ENCODE data around the gene STAT5B.

The STAT5B gene

DNA sequence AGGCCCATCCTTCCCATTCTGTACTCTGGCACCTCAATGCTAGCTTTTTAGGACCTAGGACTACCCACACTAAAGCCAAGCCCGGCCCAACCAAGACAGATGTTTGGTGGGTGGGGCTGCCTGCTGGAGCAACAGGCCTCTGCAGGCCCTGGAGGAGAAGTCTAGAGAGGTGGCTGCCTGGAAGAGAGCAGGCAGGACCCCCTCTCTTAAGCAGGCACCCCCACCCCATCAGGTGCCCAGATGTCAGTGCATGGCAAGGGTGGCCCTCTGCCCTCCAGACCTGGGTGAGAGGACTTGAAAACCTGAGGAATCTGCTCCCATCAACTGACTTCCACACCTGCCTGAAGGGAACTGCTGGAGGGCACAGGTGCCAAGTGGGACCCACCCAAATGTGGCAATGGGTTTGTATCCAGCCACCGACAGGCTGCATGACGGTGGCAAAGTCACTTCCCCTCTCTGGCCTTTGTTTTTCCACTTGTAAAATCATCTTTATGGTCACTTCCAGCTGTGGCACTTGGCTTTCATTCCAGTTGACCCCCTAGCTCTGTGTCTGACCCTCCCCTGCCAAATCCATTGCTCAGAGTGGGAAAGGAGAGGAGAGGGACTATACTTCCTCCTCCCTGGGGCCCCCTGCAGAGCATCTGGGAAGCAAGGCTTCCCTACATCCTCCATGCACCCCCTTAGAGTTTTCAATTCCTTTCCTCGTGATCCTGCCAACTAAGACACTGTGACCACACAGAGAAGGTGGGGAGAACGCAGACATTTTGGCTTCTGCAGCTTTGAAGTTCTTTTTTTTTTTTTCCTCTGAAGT is 10.4 kb upstream of the STAT5B start:
- TF ChIP-seq TCF12 (IDR thresholded peaks at IDR 0.05; ENCODE audit: low read depth) (no peak), FOXM1 (IDR thresholded peaks at IDR 0.05; ENCODE audit: borderline replicate concordance, low read depth) (no peak), EP300 (IDR thresholded peaks at IDR 0.05; ENCODE audit: borderline replicate concordance) (no peak), ZBTB7A (IDR thresholded peaks at IDR 0.05; ENCODE audit: low read depth) (no peak), MAX (IDR thresholded peaks at IDR 0.05) (no peak), NFIC (IDR thresholded peaks at IDR 0.05) (no peak), TEAD4 (IDR thresholded peaks at IDR 0.05) (no peak), CREB1 (IDR thresholded peaks at IDR 0.05; ENCODE audit: low read depth) (no peak), TAF1 (IDR thresholded peaks at IDR 0.05; ENCODE audit: low read depth) (no peak), EGR1 (IDR thresholded peaks at IDR 0.05) (no peak), RAD21 (IDR thresholded peaks at IDR 0.05; ENCODE audit: low read depth) (no peak)
- TF ChIP-seq, protein P1, sequence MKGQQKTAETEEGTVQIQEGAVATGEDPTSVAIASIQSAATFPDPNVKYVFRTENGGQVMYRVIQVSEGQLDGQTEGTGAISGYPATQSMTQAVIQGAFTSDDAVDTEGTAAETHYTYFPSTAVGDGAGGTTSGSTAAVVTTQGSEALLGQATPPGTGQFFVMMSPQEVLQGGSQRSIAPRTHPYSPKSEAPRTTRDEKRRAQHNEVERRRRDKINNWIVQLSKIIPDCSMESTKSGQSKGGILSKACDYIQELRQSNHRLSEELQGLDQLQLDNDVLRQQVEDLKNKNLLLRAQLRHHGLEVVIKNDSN (IDR thresholded peaks at IDR 0.05) = no peak

DNA sequence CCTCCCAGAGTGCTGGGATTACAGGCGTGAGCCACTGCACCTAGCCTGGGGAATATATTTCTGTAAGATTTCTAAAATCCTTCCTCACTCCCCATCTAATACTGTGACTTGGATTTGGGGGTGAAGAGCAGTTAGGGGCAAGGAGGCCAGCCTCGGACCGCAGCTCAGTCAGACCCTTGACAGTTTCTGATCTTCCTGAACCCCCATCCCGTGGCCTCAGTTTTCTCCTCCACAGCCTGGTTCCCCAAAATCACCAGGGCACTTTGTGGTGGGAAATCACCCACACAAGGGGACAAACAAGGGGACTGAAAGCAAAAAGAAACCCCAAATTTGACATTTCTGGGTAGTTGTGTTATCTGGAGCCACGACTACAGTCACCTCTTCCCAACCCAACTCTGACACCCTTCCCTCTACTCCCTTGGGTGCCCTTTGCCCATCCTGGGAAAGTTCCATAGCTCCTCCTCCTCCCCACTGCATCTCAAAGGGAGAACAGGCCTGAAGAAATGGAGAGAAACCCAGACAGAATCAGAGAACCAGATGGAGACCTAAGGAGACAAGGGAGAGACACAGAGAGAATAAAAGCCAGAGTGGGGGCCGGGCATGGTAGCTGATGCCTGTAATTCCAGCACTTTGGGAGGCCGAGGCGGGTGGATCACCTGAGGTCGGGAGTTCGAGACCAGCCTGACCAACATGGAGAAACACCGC is 9.3 kb upstream of the STAT5B start:
- TF ChIP-seq TAF1 (IDR thresholded peaks at IDR 0.05; ENCODE audit: low read depth) (no peak), MAX (IDR thresholded peaks at IDR 0.05) (no peak), CEBPB (IDR thresholded peaks at IDR 0.05) (no peak), YY1 (IDR thresholded peaks at IDR 0.05; ENCODE audit: low read depth) (no peak), EP300 (IDR thresholded peaks at IDR 0.05; ENCODE audit: borderline replicate concordance) (no peak), EGR1 (IDR thresholded peaks at IDR 0.05) (no peak), ZBTB7A (IDR thresholded peaks at IDR 0.05; ENCODE audit: low read depth) (no peak), TEAD4 (IDR thresholded peaks at IDR 0.05) (no peak), RAD21 (IDR thresholded peaks at IDR 0.05; ENCODE audit: low read depth) (no peak), TCF12 (IDR thresholded peaks at IDR 0.05; ENCODE audit: low read depth) (no peak), FOXM1 (IDR thresholded peaks at IDR 0.05; ENCODE audit: borderline replicate concordance, low read depth) (no peak), CREB1 (IDR thresholded peaks at IDR 0.05; ENCODE audit: low read depth) (no peak), NFIC (IDR thresholded peaks at IDR 0.05) (no peak)
- TF ChIP-seq, protein P1 (IDR thresholded peaks at IDR 0.05) = no peak
- TF ChIP-seq, protein P2, sequence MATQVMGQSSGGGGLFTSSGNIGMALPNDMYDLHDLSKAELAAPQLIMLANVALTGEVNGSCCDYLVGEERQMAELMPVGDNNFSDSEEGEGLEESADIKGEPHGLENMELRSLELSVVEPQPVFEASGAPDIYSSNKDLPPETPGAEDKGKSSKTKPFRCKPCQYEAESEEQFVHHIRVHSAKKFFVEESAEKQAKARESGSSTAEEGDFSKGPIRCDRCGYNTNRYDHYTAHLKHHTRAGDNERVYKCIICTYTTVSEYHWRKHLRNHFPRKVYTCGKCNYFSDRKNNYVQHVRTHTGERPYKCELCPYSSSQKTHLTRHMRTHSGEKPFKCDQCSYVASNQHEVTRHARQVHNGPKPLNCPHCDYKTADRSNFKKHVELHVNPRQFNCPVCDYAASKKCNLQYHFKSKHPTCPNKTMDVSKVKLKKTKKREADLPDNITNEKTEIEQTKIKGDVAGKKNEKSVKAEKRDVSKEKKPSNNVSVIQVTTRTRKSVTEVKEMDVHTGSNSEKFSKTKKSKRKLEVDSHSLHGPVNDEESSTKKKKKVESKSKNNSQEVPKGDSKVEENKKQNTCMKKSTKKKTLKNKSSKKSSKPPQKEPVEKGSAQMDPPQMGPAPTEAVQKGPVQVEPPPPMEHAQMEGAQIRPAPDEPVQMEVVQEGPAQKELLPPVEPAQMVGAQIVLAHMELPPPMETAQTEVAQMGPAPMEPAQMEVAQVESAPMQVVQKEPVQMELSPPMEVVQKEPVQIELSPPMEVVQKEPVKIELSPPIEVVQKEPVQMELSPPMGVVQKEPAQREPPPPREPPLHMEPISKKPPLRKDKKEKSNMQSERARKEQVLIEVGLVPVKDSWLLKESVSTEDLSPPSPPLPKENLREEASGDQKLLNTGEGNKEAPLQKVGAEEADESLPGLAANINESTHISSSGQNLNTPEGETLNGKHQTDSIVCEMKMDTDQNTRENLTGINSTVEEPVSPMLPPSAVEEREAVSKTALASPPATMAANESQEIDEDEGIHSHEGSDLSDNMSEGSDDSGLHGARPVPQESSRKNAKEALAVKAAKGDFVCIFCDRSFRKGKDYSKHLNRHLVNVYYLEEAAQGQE (IDR thresholded peaks at IDR 0.05; ENCODE audit: low read depth) = no peak

GRCh38 chr17:42284566-42284965 is 8.4 kb upstream of the STAT5B start:
- TF ChIP-seq YY1 (IDR thresholded peaks at IDR 0.05; ENCODE audit: low read depth) (no peak), NFIC (IDR thresholded peaks at IDR 0.05) (no peak), MAX (IDR thresholded peaks at IDR 0.05) (no peak), FOXM1 (IDR thresholded peaks at IDR 0.05; ENCODE audit: borderline replicate concordance, low read depth) (no peak), TAF1 (IDR thresholded peaks at IDR 0.05; ENCODE audit: low read depth) (no peak)
- TF ChIP-seq, protein P2 (IDR thresholded peaks at IDR 0.05; ENCODE audit: low read depth) = no peak
- TF ChIP-seq, protein P1 (IDR thresholded peaks at IDR 0.05) = no peak

GRCh38 chr17:42284024-42284369 is 7.8 kb upstream of the STAT5B start:
- no peak for TF ChIP-seq EGR1 (IDR thresholded peaks at IDR 0.05)
- TF ChIP-seq TCF12 (IDR thresholded peaks at IDR 0.05; ENCODE audit: low read depth) = no peak
- no peak for TF ChIP-seq MAX (IDR thresholded peaks at IDR 0.05)
- TF ChIP-seq, protein P2 (IDR thresholded peaks at IDR 0.05; ENCODE audit: low read depth) = no peak
- TF ChIP-seq TEAD4 (IDR thresholded peaks at IDR 0.05) = no peak
- no peak for TF ChIP-seq YY1 (IDR thresholded peaks at IDR 0.05; ENCODE audit: low read depth)
- TF ChIP-seq, protein P1 (IDR thresholded peaks at IDR 0.05) = no peak
- no peak for TF ChIP-seq EP300 (IDR thresholded peaks at IDR 0.05; ENCODE audit: borderline replicate concordance)
- TF ChIP-seq FOXM1 (IDR thresholded peaks at IDR 0.05; ENCODE audit: borderline replicate concordance, low read depth) = no peak
- no peak for TF ChIP-seq CREB1 (IDR thresholded peaks at IDR 0.05; ENCODE audit: low read depth)
- no peak for TF ChIP-seq RAD21 (IDR thresholded peaks at IDR 0.05; ENCODE audit: low read depth)
- no peak for TF ChIP-seq ZBTB7A (IDR thresholded peaks at IDR 0.05; ENCODE audit: low read depth)
- TF ChIP-seq TAF1 (IDR thresholded peaks at IDR 0.05; ENCODE audit: low read depth) = no peak
- TF ChIP-seq CEBPB (IDR thresholded peaks at IDR 0.05) = no peak
- no peak for TF ChIP-seq NFIC (IDR thresholded peaks at IDR 0.05)

Data from Ishikawa (cell line).